SK-N-SH treated with all-trans-retinoic acid at 6 μM for 48 hours (cell line): ENCODE results near the gene FTCD.
"Not testable (repeated sequence)": the region's sequence is repeated elsewhere in the genome, so short reads cannot be mapped to it uniquely, and the experiment has no call there.

Source experiments
- ATAC-seq: fragments of 200-7000 bp; cut with Tn5 transposase; 3 replicates; pipeline ENCODE4 v1.9.1; 2020; ENCODE audit warnings: mild to moderate bottlenecking, moderate library complexity
- BACH2 ChIP-seq: fragments of 250-450 bp; sonication (Bioruptor Pico); IDR thresholded peaks from 2 replicates; pipeline ENCODE4 v1.9.0; 2021; ENCODE audit warnings: mild to moderate bottlenecking, borderline replicate concordance
- ESRRG ChIP-seq: fragments of 250-450 bp; sonication (Bioruptor Pico); IDR thresholded peaks from 2 replicates; pipeline ENCODE4 v1.6.1; 2021; ENCODE audit warnings: mild to moderate bottlenecking
- GLIS3 ChIP-seq: fragments of 250-450 bp; sonication (Bioruptor Pico); IDR thresholded peaks from 2 replicates; pipeline ENCODE4 v1.5.0; 2020; ENCODE audit warnings: mild to moderate bottlenecking, moderate library complexity
- ISL1 ChIP-seq: fragments of 250-450 bp; sonication (Bioruptor Pico); IDR thresholded peaks from 2 replicates; pipeline ENCODE4 v2.1.2; 2022; ENCODE audit warnings: mild to moderate bottlenecking, moderate library complexity
- PPARA ChIP-seq: fragments of 250-450 bp; sonication (Bioruptor Pico); IDR thresholded peaks from 2 replicates; pipeline ENCODE4 v1.5.0; 2020; ENCODE audit warnings: mild to moderate bottlenecking, borderline replicate concordance
- SNAI2 ChIP-seq: fragments of 250-450 bp; sonication (Bioruptor Pico); IDR thresholded peaks from 2 replicates; pipeline ENCODE4 v1.5.0; 2020; ENCODE audit warnings: mild to moderate bottlenecking, moderate library complexity
- TCF4 ChIP-seq: fragments of 250-450 bp; sonication (Bioruptor Pico); IDR thresholded peaks from 2 replicates; pipeline ENCODE4 v1.8.0; 2021; ENCODE audit warnings: mild to moderate bottlenecking, moderate library complexity, borderline replicate concordance
- TOX ChIP-seq: fragments of 250-450 bp; sonication (Bioruptor Pico); IDR thresholded peaks from 2 replicates; pipeline ENCODE4 v1.8.0; 2021; ENCODE audit warnings: mild to moderate bottlenecking, moderate library complexity, borderline replicate concordance
- TSHZ2 ChIP-seq: fragments of 250-450 bp; sonication (Bioruptor Pico); IDR thresholded peaks from 2 replicates; pipeline ENCODE4 v1.5.0; 2020; ENCODE audit warnings: mild to moderate bottlenecking, moderate library complexity
- ZFP30 ChIP-seq: fragments of 450-650 bp; formaldehyde crosslinking; IDR thresholded peaks from 2 replicates; pipeline ENCODE4 v1.5.0; 2022; ENCODE audit warnings: mild to moderate bottlenecking, moderate library complexity
- ZNF565 ChIP-seq: fragments of 450-650 bp; formaldehyde crosslinking; conservative IDR thresholded peaks from 2 replicates; pipeline ENCODE4 v1.5.0; 2020; ENCODE audit warnings: low read depth, mild to moderate bottlenecking, moderate library complexity
- ZNF70 ChIP-seq: fragments of 450-650 bp; formaldehyde crosslinking; IDR thresholded peaks from 2 replicates; pipeline ENCODE4 v1.5.0; 2020; ENCODE audit warnings: mild to moderate bottlenecking, moderate library complexity
- ZNF8 ChIP-seq: fragments of 450-650 bp; formaldehyde crosslinking; IDR thresholded peaks from 2 replicates; pipeline ENCODE4 v1.5.0; 2020; ENCODE audit warnings: mild to moderate bottlenecking, moderate library complexity
- TF ChIP-seq, protein P1 (sequence below): fragments of 250-450 bp; sonication (Bioruptor Pico); IDR thresholded peaks from 2 replicates; pipeline ENCODE4 v1.5.1; 2021; ENCODE audit warnings: mild to moderate bottlenecking, moderate library complexity
- TF ChIP-seq, protein P2 (sequence below): fragments of 250-450 bp; sonication (Bioruptor Pico); IDR thresholded peaks from 2 replicates; pipeline ENCODE4 v1.8.0; 2021; ENCODE audit warnings: low read depth, mild to moderate bottlenecking, moderate library complexity, borderline replicate concordance
- TF ChIP-seq, protein P3 (sequence below): fragments of 250-450 bp; sonication (Bioruptor Pico); IDR thresholded peaks from 2 replicates; pipeline ENCODE4 v1.5.1; 2020; ENCODE audit warnings: low read depth, mild to moderate bottlenecking, moderate library complexity
- TF ChIP-seq, protein P4 (sequence below): fragments of 250-450 bp; sonication (Bioruptor Pico); IDR thresholded peaks from 2 replicates; pipeline ENCODE4 v1.8.0; 2020; ENCODE audit warnings: mild to moderate bottlenecking, moderate library complexity, borderline replicate concordance

Gene FTCD

DNA sequence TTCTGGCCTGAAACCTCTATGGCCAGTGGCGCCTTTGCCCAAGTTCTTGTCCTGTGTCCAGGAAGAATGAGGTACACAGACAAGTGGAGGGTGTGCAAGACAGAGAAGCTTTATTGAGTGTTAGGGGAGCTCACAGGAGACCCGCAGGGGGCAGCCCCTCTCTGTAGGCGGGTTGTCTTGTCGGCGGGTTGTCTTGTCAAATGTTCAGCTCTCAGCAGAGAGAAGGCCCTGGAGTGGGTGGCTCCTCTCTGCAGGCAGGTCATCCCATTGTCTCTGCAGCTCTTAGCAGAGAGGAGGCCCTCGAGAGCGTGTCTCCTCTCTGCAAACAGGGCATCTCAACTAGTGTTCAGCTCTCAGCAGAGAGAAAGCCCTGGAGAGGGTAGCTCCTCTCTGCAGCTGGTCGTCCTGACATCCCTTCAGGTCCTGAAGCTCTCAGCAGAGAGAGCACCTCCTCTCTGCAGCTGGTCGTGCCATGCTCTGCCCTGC, 46.5 kb downstream of the FTCD start:
- no peak for ATAC-seq
- TF ChIP-seq, protein P1, sequence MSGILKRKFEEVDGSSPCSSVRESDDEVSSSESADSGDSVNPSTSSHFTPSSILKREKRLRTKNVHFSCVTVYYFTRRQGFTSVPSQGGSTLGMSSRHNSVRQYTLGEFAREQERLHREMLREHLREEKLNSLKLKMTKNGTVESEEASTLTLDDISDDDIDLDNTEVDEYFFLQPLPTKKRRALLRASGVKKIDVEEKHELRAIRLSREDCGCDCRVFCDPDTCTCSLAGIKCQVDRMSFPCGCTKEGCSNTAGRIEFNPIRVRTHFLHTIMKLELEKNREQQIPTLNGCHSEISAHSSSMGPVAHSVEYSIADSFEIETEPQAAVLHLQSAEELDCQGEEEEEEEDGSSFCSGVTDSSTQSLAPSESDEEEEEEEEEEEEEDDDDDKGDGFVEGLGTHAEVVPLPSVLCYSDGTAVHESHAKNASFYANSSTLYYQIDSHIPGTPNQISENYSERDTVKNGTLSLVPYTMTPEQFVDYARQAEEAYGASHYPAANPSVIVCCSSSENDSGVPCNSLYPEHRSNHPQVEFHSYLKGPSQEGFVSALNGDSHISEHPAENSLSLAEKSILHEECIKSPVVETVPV (CRISPR knock-in tag), result no peak
- TF ChIP-seq PPARA, result no peak
- TF ChIP-seq, protein P2, sequence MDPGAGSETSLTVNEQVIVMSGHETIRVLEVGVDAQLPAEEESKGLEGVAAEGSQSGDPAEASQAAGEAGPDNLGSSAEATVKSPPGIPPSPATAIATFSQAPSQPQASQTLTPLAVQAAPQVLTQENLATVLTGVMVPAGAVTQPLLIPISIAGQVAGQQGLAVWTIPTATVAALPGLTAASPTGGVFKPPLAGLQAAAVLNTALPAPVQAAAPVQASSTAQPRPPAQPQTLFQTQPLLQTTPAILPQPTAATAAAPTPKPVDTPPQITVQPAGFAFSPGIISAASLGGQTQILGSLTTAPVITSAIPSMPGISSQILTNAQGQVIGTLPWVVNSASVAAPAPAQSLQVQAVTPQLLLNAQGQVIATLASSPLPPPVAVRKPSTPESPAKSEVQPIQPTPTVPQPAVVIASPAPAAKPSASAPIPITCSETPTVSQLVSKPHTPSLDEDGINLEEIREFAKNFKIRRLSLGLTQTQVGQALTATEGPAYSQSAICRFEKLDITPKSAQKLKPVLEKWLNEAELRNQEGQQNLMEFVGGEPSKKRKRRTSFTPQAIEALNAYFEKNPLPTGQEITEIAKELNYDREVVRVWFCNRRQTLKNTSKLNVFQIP, result no peak
- no peak for TF ChIP-seq BACH2
- TF ChIP-seq, protein P3, sequence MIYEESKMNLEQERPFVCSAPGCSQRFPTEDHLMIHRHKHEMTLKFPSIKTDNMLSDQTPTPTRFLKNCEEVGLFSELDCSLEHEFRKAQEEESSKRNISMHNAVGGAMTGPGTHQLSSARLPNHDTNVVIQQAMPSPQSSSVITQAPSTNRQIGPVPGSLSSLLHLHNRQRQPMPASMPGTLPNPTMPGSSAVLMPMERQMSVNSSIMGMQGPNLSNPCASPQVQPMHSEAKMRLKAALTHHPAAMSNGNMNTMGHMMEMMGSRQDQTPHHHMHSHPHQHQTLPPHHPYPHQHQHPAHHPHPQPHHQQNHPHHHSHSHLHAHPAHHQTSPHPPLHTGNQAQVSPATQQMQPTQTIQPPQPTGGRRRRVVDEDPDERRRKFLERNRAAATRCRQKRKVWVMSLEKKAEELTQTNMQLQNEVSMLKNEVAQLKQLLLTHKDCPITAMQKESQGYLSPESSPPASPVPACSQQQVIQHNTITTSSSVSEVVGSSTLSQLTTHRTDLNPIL, result no peak
- no peak for TF ChIP-seq SNAI2
- TF ChIP-seq ZFP30 (CRISPR knock-in tag), result no peak
- no peak for TF ChIP-seq TSHZ2 (CRISPR knock-in tag)
- no peak for TF ChIP-seq ZNF565
- TF ChIP-seq ZNF8 (CRISPR knock-in tag), result no peak

GRCh38 chr21:46107376-46107775, 48.0 kb downstream of the FTCD start:
- ATAC-seq, result not testable (repeated sequence)

- TF ChIP-seq, protein P1 (CRISPR knock-in tag), result no peak
- TF ChIP-seq TOX (CRISPR knock-in tag), result no peak
- no peak for TF ChIP-seq ZFP30 (CRISPR knock-in tag)
- TF ChIP-seq TCF4 (CRISPR knock-in tag), result no peak
- TF ChIP-seq, protein P4, sequence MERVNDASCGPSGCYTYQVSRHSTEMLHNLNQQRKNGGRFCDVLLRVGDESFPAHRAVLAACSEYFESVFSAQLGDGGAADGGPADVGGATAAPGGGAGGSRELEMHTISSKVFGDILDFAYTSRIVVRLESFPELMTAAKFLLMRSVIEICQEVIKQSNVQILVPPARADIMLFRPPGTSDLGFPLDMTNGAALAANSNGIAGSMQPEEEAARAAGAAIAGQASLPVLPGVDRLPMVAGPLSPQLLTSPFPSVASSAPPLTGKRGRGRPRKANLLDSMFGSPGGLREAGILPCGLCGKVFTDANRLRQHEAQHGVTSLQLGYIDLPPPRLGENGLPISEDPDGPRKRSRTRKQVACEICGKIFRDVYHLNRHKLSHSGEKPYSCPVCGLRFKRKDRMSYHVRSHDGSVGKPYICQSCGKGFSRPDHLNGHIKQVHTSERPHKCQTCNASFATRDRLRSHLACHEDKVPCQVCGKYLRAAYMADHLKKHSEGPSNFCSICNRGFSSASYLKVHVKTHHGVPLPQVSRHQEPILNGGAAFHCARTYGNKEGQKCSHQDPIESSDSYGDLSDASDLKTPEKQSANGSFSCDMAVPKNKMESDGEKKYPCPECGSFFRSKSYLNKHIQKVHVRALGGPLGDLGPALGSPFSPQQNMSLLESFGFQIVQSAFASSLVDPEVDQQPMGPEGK (CRISPR knock-in tag), result no peak
- TF ChIP-seq ESRRG (CRISPR knock-in tag), result no peak
- TF ChIP-seq, protein P2, result no peak
- no peak for TF ChIP-seq ZNF70 (CRISPR knock-in tag)
- TF ChIP-seq GLIS3, result no peak
- no peak for TF ChIP-seq TSHZ2 (CRISPR knock-in tag)
- TF ChIP-seq ISL1 (CRISPR knock-in tag), result no peak
Measured at GRCh38 chr21:46104104-46104503, 51.3 kb downstream of the FTCD start.

More at GRCh38 chr21:46104104-46104503, 51.3 kb downstream of the FTCD start:
- no peak for ATAC-seq
